Thymus (tissue), 11 donors: Measurements from ENCODE around the gene NDUFS4. TPM values are rescaled to one million over a fixed set of nuclear protein-coding genes. Genes with fewer than 3 reads are reported as not detected.
"Not testable (repeated sequence)": the region's sequence is repeated elsewhere in the genome, so short reads cannot be mapped to it uniquely, and the experiment has no call there.

Experiments
- DNase-seq, 9 donors: peaks; one replicate each; pipeline ENCODE4 v3.0.0-alpha.2; 2013; ENCODE audit warnings: low spot score in 9 of 9, low read depth in 6 of 9, missing footprints in 1 of 9
- H3K27ac ChIP-seq, 2 donors: one replicate each; pipeline ENCODE4 v1.5.1; 2013; ENCODE audit warnings: control low read depth in 1 of 2, low read depth in 1 of 2, low read length in 1 of 2, mild to moderate bottlenecking in 1 of 2, moderate library complexity in 1 of 2
- H3K27me3 ChIP-seq, 2 donors: one replicate each; pipeline ENCODE4 v1.5.1; 2013; ENCODE audit warnings: low read length in 1 of 2; ENCODE audit not compliant: control insufficient read depth in 2 of 2, insufficient read depth in 1 of 2
- H3K36me3 ChIP-seq, 2 donors: one replicate each; pipeline ENCODE4 v1.5.1; 2013; ENCODE audit warnings: low read length in 1 of 2, mild to moderate bottlenecking in 1 of 2, moderate library complexity in 1 of 2; ENCODE audit not compliant: control insufficient read depth in 2 of 2, insufficient read depth in 2 of 2
- H3K4me1 ChIP-seq, 2 donors: one replicate each; pipeline ENCODE4 v1.5.1; 2013; ENCODE audit warnings: low read length in 2 of 2; ENCODE audit not compliant: control insufficient read depth in 2 of 2, insufficient read depth in 2 of 2
- H3K4me3 ChIP-seq, 2 donors: one replicate each; pipeline ENCODE4 v1.5.1; 2013; ENCODE audit warnings: low read length in 2 of 2, control low read depth in 1 of 2, mild to moderate bottlenecking in 1 of 2
- H3K9me3 ChIP-seq, 2 donors: one replicate each; pipeline ENCODE4 v1.5.1; 2013; ENCODE audit warnings: low read length in 1 of 2, mild to moderate bottlenecking in 1 of 2; ENCODE audit not compliant: control insufficient read depth in 2 of 2, insufficient read depth in 1 of 2
- WGBS: extraction: QIAGEN DNeasy Blood & Tissue Kit; methylation state at CpG from one replicate; pipeline ENCODE4 v1.1.7; 2013; 5-methylcytosine and 5-hydroxymethylcytosine counted together
- polyA plus RNA-seq: library from polyadenylated mRNA; stranded (reverse); fragments of 200-250 nt; gene quantifications from one replicate; pipeline ENCODE4 v1.2.3, GENCODE V29; 2013
- total RNA-seq: library from RNA; stranded (reverse); fragments of 120-200 nt; gene quantifications from one replicate; pipeline ENCODE4 v1.2.4, GENCODE V29; 2013
- donor health status: healthy.

The NDUFS4 gene
- total and polyA plus RNA-seq, 2 donors = 96.9 to 122 TPM

DNA sequence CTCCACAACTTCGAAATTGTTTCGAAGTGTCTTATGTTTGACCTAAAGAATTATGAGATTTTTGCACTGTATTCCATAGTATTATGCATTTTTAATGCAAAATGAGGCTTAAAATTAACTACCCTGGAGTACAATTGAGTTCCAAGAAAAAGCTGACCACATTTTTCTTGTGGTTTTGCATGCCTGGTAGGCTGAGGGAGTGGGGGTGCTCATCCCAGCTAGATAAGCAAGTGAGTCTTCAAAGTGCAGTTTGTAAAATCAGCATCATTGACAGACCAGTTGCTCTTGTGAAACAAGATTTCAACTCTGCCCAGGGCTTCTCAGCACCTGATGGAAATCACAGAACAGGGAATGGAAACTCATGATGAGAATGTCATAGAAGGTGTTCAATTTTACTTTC, 17.0 kb upstream of the NDUFS4 start:
- 69% methylated on average over 2 of the region's 2 CpGs for WGBS
- Histone ChIP-seq H3K4me3 (no peak overlapping the region), H3K27ac (no peak overlapping the region), H3K9me3 (no peaks in the 10 kb centered on the region), H3K4me1 (no peaks in the 10 kb centered on the region), H3K27me3 (no peaks in the 10 kb centered on the region), H3K36me3 (no peaks in the 10 kb centered on the region)
- no peak for DNase-seq

DNA sequence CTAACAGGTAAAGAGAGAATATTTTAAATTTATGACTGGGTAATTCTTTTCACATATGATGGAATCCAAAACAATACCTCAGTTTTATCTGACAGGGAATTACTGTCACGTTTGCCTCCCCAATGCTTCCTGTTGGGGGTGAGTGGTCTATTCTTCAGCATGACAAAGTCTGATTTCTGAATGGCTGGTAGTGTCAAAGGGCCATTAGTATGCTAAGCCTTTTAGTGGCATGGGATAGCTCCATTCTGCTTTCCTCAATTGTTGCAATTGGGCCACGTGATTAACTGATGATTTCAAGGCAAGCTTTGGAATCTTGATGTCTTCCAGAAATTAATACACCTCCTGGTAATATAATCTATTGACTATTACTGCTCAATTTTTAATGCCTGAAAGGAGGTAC, 14.7 kb upstream of the NDUFS4 start:
- no peaks in the 10 kb centered on the region for H3K4me1 ChIP-seq
- H3K27ac ChIP-seq = no peak overlapping the region
- H3K27me3 ChIP-seq = no peaks in the 10 kb centered on the region
- no peak overlapping the region for H3K4me3 ChIP-seq
- DNase-seq = no peak
- H3K9me3 ChIP-seq = no peaks in the 10 kb centered on the region
- WGBS = 59% methylated on average over 2 of the region's 2 CpGs
- no peaks in the 10 kb centered on the region for H3K36me3 ChIP-seq

DNA sequence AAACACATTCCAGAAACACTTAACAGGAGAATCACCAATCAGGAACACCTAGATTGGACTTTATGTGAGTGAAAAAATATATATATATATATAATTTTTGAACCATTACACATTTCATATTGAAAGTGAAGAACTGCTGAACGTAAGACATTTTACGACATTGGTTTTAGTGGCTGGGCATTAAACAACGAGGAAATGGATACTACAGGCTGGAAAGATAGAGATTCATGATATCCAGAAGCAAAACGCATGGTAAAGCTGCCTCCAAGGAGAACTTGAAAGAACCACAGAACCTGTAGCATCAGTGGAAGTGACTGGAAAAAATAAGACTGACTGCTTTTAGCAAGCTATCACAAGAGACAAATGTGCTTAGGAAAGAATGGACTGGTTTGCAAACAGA, 13.2 kb upstream of the NDUFS4 start:
- H3K4me3 ChIP-seq = no peak overlapping the region
- 98% methylated on average over 4 of the region's 4 CpGs for WGBS
- no peaks in the 10 kb centered on the region for H3K4me1 ChIP-seq
- H3K36me3 ChIP-seq = no peaks in the 10 kb centered on the region
- no peaks in the 10 kb centered on the region for H3K9me3 ChIP-seq
- no peaks in the 10 kb centered on the region for H3K27me3 ChIP-seq
- no peak overlapping the region for H3K27ac ChIP-seq
- DNase-seq = no peak

DNA sequence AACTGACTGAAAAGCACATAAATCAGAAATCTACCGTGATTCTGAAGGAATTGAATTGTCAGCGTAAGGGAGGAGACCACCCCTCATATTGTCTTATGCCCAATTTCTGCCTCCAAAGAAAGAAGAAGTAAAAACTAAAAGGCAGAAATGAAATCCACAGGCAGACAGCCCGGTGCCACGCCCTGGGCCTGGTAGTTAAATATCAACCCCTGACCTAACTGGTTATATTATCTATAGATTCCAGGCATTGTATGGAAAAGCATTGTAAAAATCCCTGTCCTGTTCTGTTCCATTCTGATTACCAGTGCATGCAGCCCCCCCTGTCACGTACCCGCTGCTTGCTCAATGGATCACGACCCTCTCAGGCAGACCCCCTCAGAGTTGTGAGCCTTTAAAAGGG, 11.9 kb upstream of the NDUFS4 start:
- H3K27ac ChIP-seq, DNase-seq, H3K4me3 ChIP-seq, H3K9me3 ChIP-seq, H3K4me1 ChIP-seq, H3K27me3 ChIP-seq, H3K36me3 ChIP-seq: not testable (repeated sequence)
- 96% methylated on average over 7 of the region's 7 CpGs for WGBS

DNA sequence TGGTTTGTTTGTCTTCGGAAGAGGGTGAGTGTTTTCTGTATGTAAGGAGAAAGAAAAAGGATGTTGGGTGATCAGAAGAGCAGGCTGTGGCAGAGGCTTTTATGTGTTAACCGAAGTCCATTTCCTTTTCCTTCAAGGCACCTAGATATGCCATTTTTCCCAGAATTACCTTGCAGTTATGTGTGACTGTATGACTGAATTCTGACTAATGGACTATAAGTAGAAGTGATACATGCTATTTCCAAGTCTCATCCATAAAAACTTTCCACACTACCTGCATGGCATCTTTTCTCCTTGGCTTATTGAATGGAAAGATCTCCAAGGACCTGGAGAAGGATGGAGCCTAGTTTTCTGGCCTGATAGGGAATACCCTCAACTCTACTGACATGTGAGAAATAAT, 10.6 kb upstream of the NDUFS4 start:
- H3K27me3 ChIP-seq = no peaks in the 10 kb centered on the region
- no peaks in the 10 kb centered on the region for H3K36me3 ChIP-seq
- DNase-seq = no peak
- no peaks in the 10 kb centered on the region for H3K9me3 ChIP-seq
- WGBS = 92% methylated on average over 2 of the region's 2 CpGs
- H3K27ac ChIP-seq = no peak overlapping the region
- H3K4me1 ChIP-seq = no peaks in the 10 kb centered on the region
- no peak overlapping the region for H3K4me3 ChIP-seq

DNA sequence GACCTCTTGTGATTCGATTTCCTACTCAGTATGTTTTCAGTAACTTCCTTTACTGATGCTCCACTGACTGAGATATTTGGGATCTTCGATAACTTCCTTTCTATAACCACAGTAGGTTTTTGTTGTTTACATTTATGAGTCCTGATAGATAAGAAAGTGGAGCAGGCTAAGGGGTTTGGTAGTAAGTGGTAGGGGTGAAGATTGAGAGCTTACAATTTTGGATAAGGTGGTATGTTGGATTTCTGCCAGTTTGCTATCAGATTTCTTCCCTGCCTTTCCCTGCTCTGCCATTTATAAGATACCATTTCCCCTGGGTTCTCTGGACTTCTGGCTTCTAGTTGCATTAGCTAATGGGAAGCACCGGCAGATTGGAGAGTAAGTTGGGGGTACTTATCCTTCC, 7.9 kb upstream of the NDUFS4 start:
- DNase-seq = no peak
- 66% methylated on average over 3 of the region's 3 CpGs for WGBS
- no peaks in the 10 kb centered on the region for H3K4me1 ChIP-seq

DNA sequence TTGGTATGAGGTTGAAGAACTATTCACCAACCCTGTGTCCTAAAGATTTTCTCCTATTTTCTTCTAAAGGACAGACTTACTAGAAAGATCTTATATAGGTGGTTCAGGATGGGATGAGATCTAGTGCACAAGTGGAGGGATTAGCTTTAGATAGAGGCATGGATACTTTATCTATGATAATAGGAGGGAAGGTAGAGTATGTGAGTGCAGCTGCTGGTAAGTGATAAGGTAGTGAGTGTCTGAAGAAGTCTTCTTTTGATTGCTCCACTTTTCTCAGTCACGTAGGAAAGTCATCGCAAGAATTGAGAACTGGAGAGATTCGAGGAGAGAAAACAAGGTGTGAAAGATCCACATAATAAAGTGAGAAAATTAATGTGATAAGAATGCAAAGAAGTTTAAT, 6.0 kb upstream of the NDUFS4 start:
- H3K36me3 ChIP-seq = no peaks in the 10 kb centered on the region
- no peaks in the 10 kb centered on the region for H3K27me3 ChIP-seq
- no peaks in the 10 kb centered on the region for H3K9me3 ChIP-seq
- no peak overlapping the region for H3K4me3 ChIP-seq
- 93% methylated on average over 3 of the region's 3 CpGs for WGBS
- no peaks in the 10 kb centered on the region for H3K4me1 ChIP-seq
- H3K27ac ChIP-seq = no peak overlapping the region
- no peak for DNase-seq

More for the DNA sequence above, 7.9 kb upstream of the NDUFS4 start:
- Histone ChIP-seq H3K4me3 (no peak overlapping the region), H3K27me3 (no peaks in the 10 kb centered on the region), H3K9me3 (no peaks in the 10 kb centered on the region), H3K36me3 (no peaks in the 10 kb centered on the region), H3K27ac (no peak overlapping the region)

DNA sequence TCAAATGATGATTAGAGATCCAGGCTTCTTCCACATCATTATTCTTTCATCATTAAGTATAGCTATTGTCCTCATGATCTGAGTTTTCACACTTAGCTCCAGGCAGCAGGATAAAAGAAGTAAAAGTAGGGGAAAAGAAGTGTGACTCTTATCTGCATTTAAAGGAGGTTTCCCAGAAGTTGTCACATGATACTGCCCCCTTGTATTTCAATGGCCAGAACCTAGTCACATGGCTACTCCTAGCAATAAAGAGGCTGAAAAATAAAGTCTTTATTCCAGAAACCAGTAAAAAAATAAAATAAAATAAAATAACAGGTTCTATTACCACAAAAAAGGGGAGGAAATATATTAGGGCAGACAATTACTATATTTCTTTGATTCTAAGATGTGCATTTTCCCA, 5.3 kb upstream of the NDUFS4 start:
- DNase-seq = no peak
- Histone ChIP-seq H3K4me3 (no peak overlapping the region), H3K4me1 (no peaks in the 10 kb centered on the region), H3K36me3 (no peaks in the 10 kb centered on the region), H3K27me3 (no peaks in the 10 kb centered on the region), H3K27ac (no peak overlapping the region), H3K9me3 (no peaks in the 10 kb centered on the region)

DNA sequence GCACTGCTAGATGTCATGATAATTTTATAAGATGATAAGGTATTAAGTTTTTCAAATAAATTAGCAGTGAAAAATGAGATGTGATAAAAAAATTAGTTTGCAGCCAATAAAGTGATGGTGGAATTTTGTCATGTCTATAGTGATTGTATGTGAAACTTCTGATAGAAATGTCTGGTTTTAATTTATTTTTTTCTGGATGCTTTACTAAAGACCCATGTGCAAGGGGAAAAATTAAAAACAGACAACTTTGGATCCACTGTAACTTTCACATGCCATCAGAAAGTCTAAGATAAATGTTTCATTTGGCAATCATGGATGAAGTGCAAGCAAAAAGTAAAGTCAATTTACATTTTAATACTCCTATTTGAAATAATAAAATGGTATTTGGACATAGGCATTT, 4.4 kb upstream of the NDUFS4 start:
- Histone ChIP-seq H3K27ac (no peak overlapping the region), H3K4me3 (no peak overlapping the region), H3K4me1 (peaks cover 0 to under 1% of the 10 kb centered on the region in 2 donors), H3K9me3 (no peaks in the 10 kb centered on the region), H3K27me3 (no peaks in the 10 kb centered on the region), H3K36me3 (no peaks in the 10 kb centered on the region)
- no peak for DNase-seq

DNA sequence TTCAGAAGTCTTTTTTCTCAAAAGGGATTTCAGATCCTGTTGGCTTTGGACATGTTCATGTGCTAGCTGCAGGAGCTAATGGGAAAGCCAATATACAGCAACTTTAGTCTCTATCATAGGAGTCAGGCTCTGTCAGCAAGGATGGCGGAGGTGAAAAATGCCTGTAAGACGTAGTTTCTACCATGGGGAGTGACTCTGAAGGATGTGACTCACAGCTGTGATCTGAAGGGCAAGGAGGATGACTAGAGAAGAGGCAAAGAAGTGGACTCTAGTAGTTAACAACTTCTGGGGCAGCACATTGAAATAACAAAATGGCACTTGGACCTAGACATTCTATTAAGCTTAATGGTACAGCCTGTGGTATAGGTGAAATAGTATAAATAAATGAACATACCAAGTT, 3.1 kb upstream of the NDUFS4 start:
- H3K27me3 ChIP-seq = no peaks in the 10 kb centered on the region
- WGBS = 75% methylated on average over 2 of the region's 2 CpGs
- H3K4me1 ChIP-seq = peaks cover 2 to 3% of the 10 kb centered on the region in 2 donors
- H3K27ac ChIP-seq = no peak overlapping the region
- H3K9me3 ChIP-seq = no peaks in the 10 kb centered on the region
- DNase-seq = no peak
- H3K36me3 ChIP-seq = no peaks in the 10 kb centered on the region
- no peak overlapping the region for H3K4me3 ChIP-seq
